GM06990 (cell line): ENCODE measurements around the gene FMNL2.

Source experiments
- DNase-seq: peaks from one replicate; pipeline ENCODE4 v3.0.0-alpha.2; 2011; ENCODE audit not compliant: insufficient read length; ENCODE audit errors: extremely low read depth
- H3K27me3 ChIP-seq: replicated peaks from 2 replicates; pipeline ENCODE4 v1.6.0; 2011; ENCODE audit warnings: low read length; ENCODE audit not compliant: control insufficient read depth, insufficient read depth
- H3K36me3 ChIP-seq: 2 replicates; pipeline ENCODE4 v1.5.1; 2011; ENCODE audit warnings: low read length; ENCODE audit not compliant: control insufficient read depth, insufficient read depth
- H3K4me3 ChIP-seq: replicated peaks from 2 replicates; pipeline ENCODE4 v1.5.1; 2011; ENCODE audit warnings: low read depth, mild to moderate bottlenecking, control low read depth, low read length
- TF ChIP-seq, protein P1 (sequence below): IDR thresholded peaks from 2 replicates; pipeline ENCODE4 v1.5.1; 2011; ENCODE audit warnings: low read length, control low read depth, mild to moderate bottlenecking, inconsistent platforms; ENCODE audit not compliant: insufficient read depth, poor library complexity, severe bottlenecking

The FMNL2 gene

DNA sequence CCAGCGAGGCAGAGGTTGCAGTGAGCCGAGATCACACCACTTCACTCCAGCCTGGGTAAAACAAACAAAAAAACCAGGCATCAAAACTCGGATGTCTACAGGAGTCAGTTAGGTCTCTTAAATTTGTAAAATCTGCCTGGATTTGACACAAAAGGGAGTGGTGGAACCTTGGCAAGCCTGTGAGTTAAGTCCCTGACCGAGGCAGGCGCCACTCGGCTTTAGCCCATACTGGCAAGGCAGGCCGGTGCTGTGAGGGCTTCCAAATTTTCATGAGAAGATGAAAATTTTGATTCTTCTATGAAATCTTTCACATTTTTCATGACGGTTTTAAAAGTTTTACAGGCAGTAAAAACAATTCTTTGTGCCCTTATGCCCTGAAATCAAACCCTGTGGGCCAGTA, 165.8 kb downstream of the FMNL2 start:
- no peak for DNase-seq
- H3K27me3 ChIP-seq: no peaks in the 10 kb centered on the region
- TF ChIP-seq, protein P1, sequence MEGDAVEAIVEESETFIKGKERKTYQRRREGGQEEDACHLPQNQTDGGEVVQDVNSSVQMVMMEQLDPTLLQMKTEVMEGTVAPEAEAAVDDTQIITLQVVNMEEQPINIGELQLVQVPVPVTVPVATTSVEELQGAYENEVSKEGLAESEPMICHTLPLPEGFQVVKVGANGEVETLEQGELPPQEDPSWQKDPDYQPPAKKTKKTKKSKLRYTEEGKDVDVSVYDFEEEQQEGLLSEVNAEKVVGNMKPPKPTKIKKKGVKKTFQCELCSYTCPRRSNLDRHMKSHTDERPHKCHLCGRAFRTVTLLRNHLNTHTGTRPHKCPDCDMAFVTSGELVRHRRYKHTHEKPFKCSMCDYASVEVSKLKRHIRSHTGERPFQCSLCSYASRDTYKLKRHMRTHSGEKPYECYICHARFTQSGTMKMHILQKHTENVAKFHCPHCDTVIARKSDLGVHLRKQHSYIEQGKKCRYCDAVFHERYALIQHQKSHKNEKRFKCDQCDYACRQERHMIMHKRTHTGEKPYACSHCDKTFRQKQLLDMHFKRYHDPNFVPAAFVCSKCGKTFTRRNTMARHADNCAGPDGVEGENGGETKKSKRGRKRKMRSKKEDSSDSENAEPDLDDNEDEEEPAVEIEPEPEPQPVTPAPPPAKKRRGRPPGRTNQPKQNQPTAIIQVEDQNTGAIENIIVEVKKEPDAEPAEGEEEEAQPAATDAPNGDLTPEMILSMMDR: no peak
- H3K4me3 ChIP-seq: no peak overlapping the region
- no peaks in the 10 kb centered on the region for H3K36me3 ChIP-seq

DNA sequence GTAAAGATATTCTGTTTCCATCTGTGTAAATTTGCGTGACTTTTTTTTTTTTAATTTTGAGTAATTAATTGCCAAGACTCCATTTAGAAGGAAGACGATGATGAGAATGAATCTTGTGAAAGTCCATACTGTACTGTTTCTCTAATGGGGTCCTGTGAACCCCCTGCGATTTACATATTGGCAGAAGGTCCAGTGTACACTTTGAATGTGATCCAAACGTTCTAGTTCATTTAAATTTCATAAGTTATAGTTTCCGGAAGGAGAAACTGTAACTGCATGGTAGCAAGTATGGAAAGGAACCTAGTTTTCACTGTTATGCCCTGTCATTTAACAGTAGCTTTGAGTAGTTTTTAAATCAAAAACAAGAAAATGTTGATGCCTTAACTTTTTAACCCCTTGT, 166.7 kb downstream of the FMNL2 start:
- H3K36me3 ChIP-seq: no peaks in the 10 kb centered on the region
- H3K27me3 ChIP-seq: no peaks in the 10 kb centered on the region
- TF ChIP-seq, protein P1: no peak

DNA sequence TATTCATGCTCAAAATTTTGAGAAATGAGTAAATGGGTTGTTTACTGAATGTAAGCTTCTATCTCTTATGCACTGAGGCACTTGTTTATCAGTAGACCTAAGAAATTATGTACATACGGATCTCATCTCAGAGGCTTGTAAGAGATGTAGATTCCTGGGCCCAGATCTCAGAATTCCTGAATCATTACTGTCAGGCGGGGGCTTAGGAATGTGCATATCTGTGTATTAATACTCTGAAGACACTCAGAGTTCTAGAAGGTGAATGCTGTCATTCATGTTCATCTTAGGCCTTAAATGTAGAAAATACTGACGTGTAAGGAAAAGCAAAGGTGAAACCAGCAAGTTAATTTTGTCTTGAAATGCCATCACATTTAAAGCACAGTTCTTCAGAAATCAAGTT, 169.6 kb downstream of the FMNL2 start:
- no peak for DNase-seq
- Histone ChIP-seq H3K27me3 (no peaks in the 10 kb centered on the region), H3K36me3 (no peaks in the 10 kb centered on the region), H3K4me3 (no peak overlapping the region)
- TF ChIP-seq, protein P1: no peak

More for the DNA sequence above, 166.7 kb downstream of the FMNL2 start:
- H3K4me3 ChIP-seq: no peak overlapping the region
- DNase-seq: no peak

DNA sequence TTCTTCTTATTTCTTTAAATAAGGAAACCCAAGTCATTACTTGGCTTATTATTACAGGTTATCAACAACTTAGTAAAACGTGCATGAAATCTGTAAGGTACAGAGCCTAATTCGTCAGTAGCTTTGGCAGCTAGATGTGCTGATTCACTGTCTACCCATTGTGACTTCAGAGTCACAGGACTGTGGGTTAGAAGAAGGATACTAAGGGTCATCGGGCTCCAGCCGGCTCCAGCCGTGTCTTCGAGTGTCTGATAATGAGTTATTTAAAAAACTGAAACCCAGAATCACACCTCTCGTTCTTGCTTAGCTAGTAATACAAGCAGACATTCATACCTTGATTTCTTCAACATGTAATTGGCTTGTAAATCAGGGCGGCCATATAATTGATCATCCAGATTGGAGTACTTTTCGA, 170.5 kb downstream of the FMNL2 start:
- no peak for DNase-seq

DNA sequence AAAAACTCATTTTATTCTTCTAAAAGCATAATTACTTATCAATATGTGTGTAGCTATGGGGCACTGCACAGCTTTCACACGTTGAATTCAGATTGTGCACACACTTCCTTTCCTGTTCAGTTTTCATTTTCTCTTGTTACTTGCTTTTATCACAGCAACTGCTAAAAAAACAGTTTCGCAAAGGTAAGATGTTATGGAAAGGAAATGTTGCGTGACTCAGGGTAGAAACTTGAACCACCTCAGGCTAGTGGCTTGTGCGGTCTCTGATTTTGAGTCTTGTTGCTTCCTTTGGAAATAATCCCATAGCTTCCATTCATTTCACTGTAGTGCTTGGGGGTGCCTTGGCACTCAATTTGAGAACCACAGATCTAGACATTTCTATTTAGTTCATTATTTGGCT, 171.9 kb downstream of the FMNL2 start:
- TF ChIP-seq, protein P1: no peak
- Histone ChIP-seq H3K4me3 (no peak overlapping the region), H3K36me3 (no peaks in the 10 kb centered on the region), H3K27me3 (no peaks in the 10 kb centered on the region)
- peak; percentile 49 for DNase-seq

More for the DNA sequence above, 170.5 kb downstream of the FMNL2 start:
- H3K27me3 ChIP-seq: no peaks in the 10 kb centered on the region
- TF ChIP-seq, protein P1: no peak
- no peaks in the 10 kb centered on the region for H3K36me3 ChIP-seq
- no peak overlapping the region for H3K4me3 ChIP-seq

DNA sequence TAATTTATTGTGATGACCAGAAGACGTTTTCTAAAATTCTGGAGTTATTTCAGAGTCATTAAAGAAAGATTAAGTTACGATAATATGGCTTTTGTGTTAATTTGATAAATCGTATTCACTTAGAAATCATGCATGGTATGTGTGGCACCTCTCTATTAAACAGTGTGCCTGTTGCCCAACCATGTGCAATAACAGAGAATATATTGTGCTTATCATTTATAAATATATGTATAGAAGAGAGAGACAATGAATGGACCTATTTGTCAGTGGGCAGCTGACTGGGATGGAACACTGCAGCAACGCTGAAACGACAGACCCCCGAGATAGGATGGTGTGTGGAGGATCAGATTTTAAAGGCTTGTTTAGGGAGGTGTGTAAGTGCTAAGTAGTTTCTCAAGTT, 172.9 kb downstream of the FMNL2 start:
- no peaks in the 10 kb centered on the region for H3K27me3 ChIP-seq
- no peaks in the 10 kb centered on the region for H3K36me3 ChIP-seq
- DNase-seq: no peak
- no peak overlapping the region for H3K4me3 ChIP-seq
- TF ChIP-seq, protein P1: no peak
